T-helper 1 cell (primary cell): ENCODE data around the gene CES4A.
"Not testable (repeated sequence)": the region's sequence is repeated elsewhere in the genome, so short reads cannot be mapped to it uniquely, and the experiment has no call there.

Experiments
- DNase-seq, 5 donors: peaks; one replicate each; pipeline ENCODE4 v3.0.0-alpha.2; 2012 to 2020

The CES4A gene

GRCh38 chr16:67022531-67023214, 34.3 kb downstream of the CES4A start:
- no peak for DNase-seq

GRCh38 chr16:67023689-67024088, 35.3 kb downstream of the CES4A start:
- DNase-seq = no peak

GRCh38 chr16:67024384-67025209, 36.2 kb downstream of the CES4A start:
- no peak for DNase-seq

- no peak for DNase-seq
These were observed 36.8 kb downstream of the CES4A start for GRCh38 chr16:67025210-67025550.

- no peak for DNase-seq
These were observed 38.2 kb downstream of the CES4A start for GRCh38 chr16:67026570-67026969.

- no peak for DNase-seq
These were observed 38.7 kb downstream of the CES4A start for GRCh38 chr16:67027046-67027445.

- no peak for DNase-seq
These were observed 39.8 kb downstream of the CES4A start for GRCh38 chr16:67028167-67028695.

GRCh38 chr16:67028696-67029253, 40.4 kb downstream of the CES4A start, which contains the start of gene CBFB:
Gene CBFB, plus strand, starts transcription at chr16:67029149. Its CDS starts 259 bp downstream, at chr16:67029408.
- DNase-seq = peak; percentile 91 to 95 (median 92)

GRCh38 chr16:67029254-67030096, 41.1 kb downstream of the CES4A start:
- DNase-seq = peak; percentile 32 to 62 (median 44)

- DNase-seq = no peak
These were observed 42.0 kb downstream of the CES4A start for GRCh38 chr16:67030221-67030962.

- DNase-seq = no peak
These were observed 46.1 kb downstream of the CES4A start for GRCh38 chr16:67034487-67034886.

- no peak for DNase-seq
These were observed 47.0 kb downstream of the CES4A start for GRCh38 chr16:67035364-67035763.

- no peak for DNase-seq
These were observed 47.9 kb downstream of the CES4A start for GRCh38 chr16:67036323-67036741.

- peak in 1 of 5 donors; percentile 33 for DNase-seq
These were observed 51.1 kb downstream of the CES4A start for GRCh38 chr16:67039260-67040020.

GRCh38 chr16:67040166-67040565, 51.8 kb downstream of the CES4A start:
- no peak for DNase-seq

GRCh38 chr16:67040906-67041305, 52.5 kb downstream of the CES4A start:
- no peak for DNase-seq

GRCh38 chr16:67041520-67041919, 53.1 kb downstream of the CES4A start:
- not testable (repeated sequence) for DNase-seq

GRCh38 chr16:67043420-67043819, 55.0 kb downstream of the CES4A start:
- DNase-seq = no peak

GRCh38 chr16:67050796-67051195, 62.4 kb downstream of the CES4A start:
- no peak for DNase-seq

- no peak for DNase-seq
These were observed 64.0 kb downstream of the CES4A start for GRCh38 chr16:67052399-67052798.

GRCh38 chr16:67053767-67054334, 65.5 kb downstream of the CES4A start:
- DNase-seq = peak in 1 of 5 donors; percentile 19
